ENCODE data around the gene HPN.

The HPN gene

DNA sequence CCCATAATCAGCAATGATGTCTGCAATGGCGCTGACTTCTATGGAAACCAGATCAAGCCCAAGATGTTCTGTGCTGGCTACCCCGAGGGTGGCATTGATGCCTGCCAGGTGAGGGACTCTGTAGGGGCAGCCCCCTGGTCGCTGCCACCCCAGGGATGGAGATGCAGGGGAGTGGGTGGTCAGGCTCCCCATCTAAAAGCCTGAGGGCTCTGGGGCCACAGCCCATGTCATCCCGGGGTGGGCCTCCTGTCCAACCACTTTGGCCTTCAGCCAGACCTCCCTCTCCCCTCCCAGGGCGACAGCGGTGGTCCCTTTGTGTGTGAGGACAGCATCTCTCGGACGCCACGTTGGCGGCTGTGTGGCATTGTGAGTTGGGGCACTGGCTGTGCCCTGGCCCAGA, 24.1 kb downstream of the HPN start:
- DNase-seq, result no peak

GRCh38 chr19:35066121-35066520, 24.6 kb downstream of the HPN start:
- no peak for DNase-seq

DNA sequence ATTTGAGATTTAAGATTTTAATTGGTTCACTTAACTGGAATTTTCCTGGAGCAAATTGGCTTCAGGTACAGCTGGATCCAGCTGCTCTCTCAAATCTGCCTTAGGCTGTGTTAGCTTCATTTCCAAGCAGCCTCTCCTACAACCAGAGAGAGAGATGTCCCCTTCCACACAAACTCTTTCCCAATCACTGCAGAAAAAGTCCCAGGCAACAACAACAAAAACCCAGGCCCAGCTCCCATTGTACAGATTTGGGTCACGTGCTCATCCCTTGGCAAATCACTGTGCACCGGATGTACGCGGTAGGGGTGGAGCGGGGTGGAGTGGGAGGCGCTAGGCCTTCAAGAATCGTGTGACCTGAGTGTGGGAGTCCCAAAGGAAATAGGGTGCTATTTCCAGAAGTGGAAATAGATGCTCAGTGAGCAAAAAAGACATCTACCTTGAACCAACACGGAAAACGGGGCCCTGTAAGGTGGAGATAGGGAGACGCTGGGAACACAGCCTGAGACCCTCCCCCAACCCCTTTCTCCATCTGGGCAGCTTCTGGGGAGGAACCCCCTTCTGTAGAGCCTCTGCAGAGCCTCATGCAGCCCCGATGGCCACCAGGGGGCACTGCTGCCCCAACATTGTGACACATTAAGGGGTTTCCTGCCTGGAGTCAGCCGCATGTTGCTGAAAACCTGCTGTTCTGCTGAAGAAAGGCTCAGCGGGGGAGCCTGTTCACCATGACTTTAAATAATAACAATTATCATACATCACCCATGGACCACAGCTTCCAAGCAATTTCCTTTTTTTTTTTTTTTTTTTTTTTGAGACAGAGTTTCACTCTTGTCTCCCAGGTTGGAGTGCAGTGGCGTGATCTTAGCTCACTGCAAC, 25.4 kb downstream of the HPN start:
- DNase-seq, result peak; percentile 90

GRCh38 chr19:35068941-35069634, 27.6 kb downstream of the HPN start:
- DNase-seq, result no peak

GRCh38 chr19:35069696-35070095, 28.2 kb downstream of the HPN start:
- DNase-seq, result no peak

GRCh38 chr19:35070471-35070870, 28.9 kb downstream of the HPN start:
- DNase-seq, result no peak

DNA sequence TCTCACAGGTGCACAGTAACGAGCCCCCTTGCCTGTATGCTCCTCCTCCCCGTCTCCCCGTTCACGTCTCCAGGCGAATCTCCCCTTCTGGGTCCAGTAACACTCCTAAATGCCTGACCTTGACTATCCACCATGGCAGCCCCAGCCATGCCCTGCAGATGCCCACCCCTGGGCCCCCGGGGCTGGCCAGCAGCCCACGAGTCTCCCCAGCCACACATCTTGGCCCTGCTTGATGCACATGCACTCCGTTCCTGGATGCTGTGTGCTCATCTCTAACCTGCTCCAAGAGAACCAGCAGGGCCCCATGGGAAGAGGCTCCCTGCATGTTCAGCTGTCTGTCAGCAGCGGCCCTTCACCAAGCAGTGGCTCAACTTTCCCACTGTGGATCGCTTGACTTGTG, 32.0 kb downstream of the HPN start:
- no peak for DNase-seq

DNA sequence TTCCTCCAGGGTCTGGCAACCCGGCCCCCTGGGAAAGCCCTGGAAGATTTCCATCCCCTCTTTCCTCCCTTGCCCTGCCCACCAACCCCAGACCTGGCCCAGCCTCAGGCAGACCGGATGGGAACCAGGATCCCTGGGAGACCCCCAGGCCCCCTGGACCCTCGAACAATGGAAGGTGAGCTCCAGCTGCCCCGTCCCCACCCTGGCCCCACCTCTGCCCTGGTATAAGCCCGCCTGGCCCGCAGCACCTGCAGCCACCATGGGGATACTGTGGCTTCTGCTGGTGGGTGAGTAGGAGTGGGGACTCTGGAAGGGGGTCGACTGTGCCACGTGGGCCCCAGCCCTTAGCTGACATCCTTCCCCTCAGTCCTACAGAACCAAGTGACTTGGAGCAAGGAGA, 32.4 kb downstream of the HPN start:
- no peak for DNase-seq

DNA sequence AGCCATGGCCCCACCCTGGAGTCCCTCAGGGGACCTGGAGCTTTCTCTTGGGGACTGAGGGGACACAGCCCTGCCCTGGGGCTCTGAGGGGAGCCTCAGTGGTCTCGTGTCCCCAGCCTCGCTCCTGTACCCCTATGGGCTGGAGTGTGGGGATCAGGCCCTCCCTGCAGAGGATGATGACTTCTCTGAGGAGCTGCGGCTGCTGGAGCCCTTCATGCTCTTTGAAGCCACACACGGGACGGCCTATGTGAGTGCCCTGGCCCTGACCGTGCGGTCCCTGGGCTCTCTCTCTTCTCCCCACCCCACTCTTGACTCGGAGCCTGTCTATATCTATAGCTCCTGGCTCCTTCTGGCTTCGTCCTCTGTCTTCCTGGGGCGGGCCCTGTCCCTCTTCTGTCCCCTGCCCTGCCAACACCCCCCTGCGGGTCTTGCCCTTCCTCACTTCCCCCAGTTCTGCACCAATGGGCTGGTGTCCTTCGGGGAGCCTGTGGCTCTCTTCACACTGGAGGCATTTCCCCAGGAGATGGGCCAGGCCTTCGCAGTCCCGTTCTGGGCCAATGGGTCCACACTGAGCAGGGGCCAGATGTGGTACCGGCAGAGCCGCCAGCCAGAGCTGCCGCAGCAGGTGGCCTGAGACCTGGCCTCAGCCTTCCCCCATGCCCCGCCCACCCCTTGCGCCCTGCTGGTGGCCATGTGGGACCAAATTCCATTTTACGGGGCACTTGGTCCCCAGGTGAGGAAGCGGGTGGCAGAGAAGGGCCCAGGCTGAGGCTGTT, 33.1 kb downstream of the HPN start:
- DNase-seq, result no peak

DNA sequence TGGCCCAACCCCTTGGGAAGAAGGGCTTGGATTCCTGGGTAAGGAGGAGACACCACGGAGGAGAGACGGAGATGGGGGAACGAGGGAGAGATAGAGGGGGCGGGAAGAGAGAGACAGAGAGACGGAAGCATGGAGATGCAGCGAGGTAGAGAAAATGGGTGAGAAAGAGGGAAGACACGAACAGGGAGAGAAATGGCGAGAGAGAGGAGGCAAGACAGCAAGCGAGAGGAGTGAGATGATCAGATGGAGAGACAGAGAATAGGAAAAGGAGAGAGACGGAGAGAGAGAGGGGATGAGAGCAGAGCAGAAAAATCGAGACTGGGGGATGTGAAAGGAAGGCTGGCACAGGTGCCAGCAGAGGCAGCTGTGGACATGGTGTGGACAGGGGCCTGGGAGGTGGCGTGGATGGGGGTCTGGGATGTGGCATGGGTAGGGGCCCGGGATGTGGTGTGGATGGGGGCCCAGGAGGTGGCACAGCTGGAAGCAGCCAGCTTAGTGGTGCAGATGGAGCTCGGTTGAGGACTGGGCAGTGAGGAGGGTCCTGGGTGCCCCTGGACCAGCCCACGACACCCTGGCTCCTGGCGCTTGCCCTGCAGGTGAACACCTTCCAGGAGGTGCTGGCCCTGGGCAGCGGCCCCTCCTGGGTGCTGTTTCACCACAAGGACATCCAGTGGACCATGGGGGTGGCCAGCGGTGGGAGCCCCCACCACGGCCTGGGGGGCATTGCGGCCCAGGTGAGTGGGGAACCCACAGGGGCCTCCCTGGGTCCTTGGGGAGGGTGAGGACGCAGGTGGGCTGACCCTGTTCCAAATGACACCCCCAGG, 33.9 kb downstream of the HPN start:
- no peak for DNase-seq

DNA sequence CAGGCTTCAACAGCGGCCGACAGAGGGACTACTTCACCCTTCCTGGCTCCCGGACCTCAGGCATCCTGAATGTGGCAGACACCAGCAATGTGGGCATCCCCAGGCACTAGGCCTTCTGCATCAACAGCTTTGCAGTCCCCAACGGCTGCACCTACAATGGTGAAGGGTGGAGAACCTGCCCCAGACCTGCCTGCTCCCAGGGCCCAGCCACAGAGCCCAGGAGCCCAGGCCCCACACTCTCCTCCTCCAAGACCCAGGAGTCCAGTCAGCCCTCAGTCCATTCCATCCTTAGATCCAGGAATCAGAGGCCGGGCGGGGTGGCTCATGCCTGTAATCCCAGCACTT, 34.5 kb downstream of the HPN start:
- no peak for DNase-seq

GRCh38 chr19:35076657-35077056, 35.1 kb downstream of the HPN start:
- no peak for DNase-seq

GRCh38 chr19:35077411-35078223, 36.1 kb downstream of the HPN start:
- DNase-seq, result no peak

- no peak for DNase-seq
Measured at GRCh38 chr19:35079826-35080225, 38.3 kb downstream of the HPN start.

DNA sequence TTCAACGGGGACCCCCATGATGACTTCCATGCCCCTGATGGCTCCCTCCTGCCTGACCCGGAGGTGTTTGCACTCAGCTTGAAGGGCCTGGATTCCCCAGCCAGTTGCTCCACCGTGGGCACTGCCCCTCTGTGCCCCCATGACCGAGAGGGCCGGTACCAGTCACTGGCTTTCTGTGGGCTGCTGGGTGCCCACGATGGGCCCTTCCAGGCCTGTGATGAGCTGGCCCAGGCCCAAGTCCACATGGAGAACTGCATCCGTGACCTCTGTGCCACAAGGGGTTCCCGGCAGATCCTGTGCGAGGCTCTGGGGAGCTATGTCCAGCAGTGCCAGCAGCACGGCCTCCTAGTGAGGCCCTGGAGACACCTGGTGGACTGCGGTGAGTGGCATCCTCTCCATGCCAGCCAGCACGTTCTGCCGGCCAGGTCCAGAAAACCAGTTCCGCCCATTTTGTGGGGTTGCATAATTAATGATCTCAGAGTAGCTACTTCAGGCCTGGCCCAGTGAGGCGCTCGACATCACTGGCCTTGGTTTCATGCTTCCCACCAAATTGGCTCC, 39.2 kb downstream of the HPN start:
- no peak for DNase-seq

DNA sequence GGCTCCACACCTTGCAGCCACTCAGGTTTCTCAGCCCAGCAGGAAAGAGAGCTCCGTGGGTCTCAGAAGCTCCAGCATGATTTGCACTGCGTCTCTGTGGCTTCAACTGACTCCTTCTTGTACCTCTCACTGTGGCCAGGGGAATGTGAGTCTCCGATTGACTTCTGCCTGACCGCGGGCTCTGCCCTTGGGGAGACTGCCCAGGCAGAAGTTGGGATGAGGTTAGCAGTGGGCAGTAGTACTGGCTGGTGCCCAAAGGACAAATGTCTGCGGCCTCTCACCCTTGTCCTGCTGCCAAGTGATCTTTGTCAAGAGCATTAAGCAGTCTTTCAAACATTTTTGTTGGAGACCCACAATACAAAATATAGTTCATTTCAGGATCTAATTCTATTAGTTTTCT, 39.7 kb downstream of the HPN start:
- DNase-seq, result no peak

- DNase-seq, result no peak
Measured at GRCh38 chr19:35083691-35084508, 42.4 kb downstream of the HPN start.

DNA sequence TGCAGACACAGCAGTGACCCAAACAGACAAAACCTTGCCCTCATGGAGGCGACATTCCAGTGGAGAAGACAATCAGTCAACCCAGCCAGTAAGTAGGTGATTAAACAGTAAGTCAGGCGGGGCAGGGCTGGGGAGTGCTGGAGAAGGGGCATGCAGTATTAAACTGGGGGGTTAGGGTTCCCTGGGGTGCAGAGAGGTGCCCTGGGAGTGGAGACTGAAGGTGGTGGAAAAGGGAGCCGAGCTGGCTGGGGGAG, 42.9 kb downstream of the HPN start:
- no peak for DNase-seq

DNA sequence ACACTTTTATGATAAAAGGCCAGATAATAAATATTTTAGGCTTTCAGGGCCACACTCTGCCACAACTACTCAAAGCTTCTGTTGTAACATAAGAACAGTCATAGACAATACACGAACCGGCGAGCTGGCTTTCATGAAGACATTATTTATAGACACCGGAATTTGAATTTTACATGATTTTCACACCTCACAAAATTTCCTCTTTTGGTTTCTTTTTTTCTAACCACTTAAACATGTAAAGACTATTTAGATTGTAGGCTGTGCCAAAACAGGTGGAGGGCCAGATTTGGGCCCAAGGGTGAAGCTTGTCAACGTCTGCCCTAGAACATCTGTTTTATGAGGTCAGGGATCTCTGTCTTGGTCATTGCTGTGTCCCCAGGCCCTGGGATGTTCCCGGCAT, 44.4 kb downstream of the HPN start:
- DNase-seq, result no peak

GRCh38 chr19:35086455-35086854, 44.9 kb downstream of the HPN start:
- DNase-seq, result no peak

- DNase-seq, result no peak
Measured at GRCh38 chr19:35087393-35087792, 45.9 kb downstream of the HPN start.
